ENCODE data around the gene CPLANE1.

DNA sequence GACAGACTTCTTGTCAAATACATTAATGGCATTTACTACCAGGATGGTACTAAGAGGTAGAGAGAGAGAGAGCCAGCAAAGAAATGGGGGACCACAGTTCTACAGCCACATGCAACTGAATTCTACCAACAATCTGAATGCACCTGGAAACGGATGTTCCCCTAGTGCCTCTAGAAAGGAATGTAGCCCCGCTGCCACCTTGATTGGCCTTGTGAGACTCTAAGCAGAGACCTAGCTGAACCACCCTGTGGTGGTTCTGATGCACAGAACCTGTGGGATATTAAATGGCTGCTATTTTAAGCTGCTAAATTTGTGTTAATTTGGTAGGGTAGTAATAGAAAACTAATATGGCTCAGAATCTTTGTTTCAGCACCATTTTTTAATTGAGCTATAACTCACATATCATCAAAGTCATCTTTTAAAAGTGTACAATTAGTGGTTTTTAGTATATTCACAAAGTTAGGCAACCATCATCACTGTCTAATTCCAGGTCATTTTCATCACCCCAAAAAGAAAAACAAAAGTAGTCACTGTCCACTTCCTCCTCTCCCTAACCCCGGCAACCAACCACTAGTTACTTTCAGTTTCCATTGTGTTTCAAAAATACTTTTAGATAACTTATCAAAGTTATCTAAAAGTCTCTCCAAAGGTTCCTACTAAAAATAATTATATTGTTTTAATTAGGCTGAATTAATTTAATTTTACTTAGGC lies 51.7 kb downstream of the CPLANE1 start:
- no peak for TF ChIP-seq EZH2 (IDR thresholded peaks at IDR 0.05; ENCODE audit: borderline replicate concordance, low read length)
- TF ChIP-seq CTCF (conservative IDR thresholded peaks at IDR 0.05 in 1 of 2, IDR thresholded peaks at IDR 0.05 in 1 of 2; ENCODE audit: extremely low read depth in 1 of 2, insufficient read depth in 1 of 2, low read depth in 1 of 2, low read length in 2 of 2), result no peak

Data from mammary epithelial cell (primary cell).